ENCODE measurements around the gene PIGA.

Gene PIGA, protein sequence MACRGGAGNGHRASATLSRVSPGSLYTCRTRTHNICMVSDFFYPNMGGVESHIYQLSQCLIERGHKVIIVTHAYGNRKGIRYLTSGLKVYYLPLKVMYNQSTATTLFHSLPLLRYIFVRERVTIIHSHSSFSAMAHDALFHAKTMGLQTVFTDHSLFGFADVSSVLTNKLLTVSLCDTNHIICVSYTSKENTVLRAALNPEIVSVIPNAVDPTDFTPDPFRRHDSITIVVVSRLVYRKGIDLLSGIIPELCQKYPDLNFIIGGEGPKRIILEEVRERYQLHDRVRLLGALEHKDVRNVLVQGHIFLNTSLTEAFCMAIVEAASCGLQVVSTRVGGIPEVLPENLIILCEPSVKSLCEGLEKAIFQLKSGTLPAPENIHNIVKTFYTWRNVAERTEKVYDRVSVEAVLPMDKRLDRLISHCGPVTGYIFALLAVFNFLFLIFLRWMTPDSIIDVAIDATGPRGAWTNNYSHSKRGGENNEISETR
- 25.3 to 36.1 (median 30.6) reads per million in 4 experiments for total RNA-seq

DNA sequence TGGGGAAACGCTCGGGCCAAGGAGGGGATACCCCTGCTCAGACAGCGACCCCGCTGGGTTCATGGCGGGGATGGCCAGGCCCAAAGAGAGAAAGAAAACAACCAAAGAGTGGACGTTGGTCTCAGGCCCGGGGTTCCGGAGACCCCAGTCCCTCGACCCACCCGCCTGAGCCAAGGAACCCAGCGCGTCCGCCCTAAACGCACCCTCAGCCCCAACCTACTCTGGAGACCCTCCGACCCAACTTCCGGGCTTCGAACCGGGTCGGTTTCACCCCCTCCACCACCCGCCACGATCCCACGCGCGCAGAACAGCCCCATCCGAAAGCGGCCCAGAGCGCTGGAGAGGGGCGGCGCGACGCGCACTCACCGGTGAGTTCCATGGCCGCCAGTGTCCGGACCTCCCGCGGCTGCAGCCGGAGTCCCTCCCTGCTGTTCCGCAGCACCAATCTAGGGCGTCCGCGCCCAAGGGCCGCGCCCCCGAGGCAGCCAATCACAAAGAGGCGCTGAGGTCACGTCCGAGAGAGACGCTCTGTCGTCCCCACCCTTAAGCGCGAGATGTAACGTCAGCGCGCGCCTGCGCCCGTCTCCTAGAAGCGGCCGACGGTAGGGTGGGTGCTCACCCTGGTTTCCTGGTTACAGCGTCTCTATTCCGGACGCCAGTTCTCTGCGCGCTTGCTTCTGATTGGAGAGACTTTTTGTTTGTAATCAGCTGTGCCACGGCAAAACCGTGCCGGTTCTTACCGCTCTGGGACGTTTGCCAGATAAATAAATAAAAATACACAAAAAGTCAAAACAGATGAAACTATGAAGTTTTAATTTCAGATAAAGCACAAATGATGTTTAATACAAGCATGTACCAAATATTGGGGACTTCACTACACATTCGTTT lies at the start of gene PIGA:
TSS of gene PIGA (minus strand) at position 389 of the 888 bp plus-strand sequence. CDS start 3,593 bp downstream, outside the sequence.
- peak; percentile 86 for DNase-seq

DNA sequence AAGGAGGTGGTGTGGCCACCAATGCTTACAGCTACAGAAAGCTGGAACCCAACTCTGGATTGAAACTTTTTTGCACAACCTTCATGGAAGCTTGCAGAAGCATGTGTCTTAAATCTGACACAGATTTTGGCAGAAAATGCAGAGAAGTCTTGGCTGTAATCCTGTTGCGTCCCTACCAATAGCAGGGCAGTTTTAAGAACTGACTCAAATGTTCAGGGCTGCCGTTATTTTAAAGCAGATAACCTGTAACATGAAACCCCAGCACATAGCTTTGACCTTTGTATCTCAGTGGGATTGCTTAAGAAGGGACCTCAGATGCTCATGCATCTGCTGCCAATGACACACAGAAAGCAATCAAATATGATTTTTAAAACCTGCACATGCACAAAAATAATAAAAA lies 49.0 kb upstream of the PIGA start, which contains the start of gene VEGFD:
TSS of gene VEGFD (minus strand) at position 110 of the 400 bp plus-strand sequence. CDS start 467 bp downstream, outside the sequence.
- no peak for DNase-seq

DNA sequence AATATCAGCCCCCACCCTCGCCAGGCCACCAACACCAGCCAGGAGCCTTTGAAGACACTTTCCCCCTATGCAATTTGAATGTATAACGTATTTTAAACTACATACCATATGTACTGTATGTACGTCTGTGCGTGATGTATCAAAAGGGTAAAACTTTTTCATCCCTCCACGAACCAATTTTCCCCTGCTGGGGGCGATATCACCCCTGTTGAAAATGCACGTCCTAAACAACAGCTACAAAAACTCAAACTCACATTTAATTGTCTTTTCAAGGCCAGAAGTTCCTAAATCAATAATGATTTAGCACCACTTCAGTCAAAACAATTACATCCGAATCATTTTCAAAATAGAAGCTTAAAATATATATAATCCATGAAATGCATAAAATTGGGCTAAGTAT lies 47.5 kb upstream of the PIGA start:
- no peak for DNase-seq

DNA sequence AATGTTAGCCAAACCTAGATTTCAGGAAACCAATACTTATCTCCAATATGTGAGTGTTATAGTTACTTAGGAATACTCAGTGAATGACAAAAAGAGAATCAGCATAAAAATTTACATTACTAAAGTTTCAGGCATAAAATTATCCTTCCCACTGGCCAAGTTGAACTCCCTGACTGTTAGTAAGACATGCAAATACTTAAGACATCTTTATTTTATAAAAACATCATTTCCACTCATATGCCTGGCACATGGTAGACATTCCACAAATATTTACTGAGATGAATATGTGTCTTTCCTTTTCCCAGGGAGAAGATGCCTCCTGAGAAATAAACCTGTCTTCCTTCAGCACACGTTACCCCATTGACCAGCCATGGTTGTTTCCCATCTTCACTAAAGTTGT lies 41.6 kb upstream of the PIGA start:
- DNase-seq = no peak

DNA sequence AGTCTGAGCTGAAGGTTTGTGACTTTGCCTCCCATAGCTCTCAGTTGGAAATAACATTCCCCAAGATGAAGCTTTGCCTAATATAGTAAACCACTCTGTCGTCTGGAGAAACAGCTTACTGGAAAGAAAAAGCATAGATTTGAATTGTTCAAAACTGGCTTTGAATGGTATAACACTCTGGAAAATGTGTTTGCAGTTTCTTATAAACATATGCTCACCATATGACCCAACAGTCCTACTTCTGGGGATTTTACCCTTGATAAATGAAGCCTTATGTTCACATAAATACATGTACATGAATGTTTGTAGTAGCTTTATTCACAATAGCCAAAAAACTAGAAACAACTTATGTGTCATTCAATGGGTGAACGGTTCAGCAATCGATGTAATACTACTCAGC lies 38.7 kb upstream of the PIGA start:
- DNase-seq = no peak

DNA sequence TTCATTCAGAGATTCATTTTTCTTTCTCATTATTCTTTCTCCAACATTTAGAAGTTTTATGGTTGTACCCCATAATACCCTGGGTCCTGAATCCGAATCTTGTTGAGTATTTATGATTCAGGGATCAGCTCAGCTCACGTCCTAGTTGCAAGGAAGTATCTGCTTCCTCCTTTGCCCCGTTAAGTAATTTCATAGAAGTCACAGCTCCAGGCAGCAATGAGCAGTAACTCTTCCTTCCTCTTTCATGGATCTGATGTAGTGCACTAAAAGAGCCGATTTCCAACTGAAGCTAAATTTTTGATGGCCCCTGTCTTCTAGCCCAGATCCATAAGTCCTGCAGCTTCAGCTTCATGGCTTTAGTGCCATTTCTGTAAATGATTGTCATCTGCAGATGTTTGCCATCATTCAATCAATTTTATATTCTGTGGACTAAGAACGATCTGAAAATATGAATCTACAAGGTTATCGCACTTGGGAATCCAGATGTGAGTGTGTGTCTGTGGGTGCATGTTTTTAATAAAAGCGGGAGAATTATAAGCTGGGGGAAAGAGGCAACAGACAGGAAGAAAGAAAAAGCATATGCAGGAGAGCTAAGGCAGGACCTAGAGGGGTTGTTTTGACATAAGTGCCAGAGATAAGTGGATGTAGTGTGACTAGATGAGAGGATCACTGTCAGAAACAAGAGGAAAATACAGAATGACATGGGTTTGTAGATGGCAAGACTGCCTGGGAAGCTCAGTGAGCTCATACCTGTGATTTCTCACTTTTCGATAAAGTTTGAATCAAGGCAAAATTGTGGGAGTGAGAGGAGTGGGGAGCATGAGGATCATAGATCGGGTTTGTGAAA lies 31.4 kb upstream of the PIGA start:
- no peak for DNase-seq

DNA sequence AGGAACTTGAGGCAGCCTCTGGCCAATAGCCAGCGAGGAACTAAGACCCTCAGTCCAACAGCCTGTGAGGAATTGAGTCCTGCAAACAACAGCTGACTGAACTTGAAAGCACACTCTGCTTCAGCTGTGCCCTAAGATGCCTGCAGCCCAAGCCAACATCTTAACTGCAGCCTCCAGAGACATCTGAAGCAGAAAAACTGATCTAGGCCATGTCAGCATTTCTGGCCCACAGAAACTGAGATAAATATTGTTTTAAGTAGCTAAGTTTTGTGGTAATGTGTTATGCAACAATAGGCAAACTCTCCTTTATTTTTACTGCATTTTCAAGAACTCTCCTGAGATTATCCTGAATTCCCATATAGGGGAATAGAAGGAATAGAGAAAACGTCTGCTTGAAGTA lies 24.4 kb upstream of the PIGA start:
- no peak for DNase-seq

DNA sequence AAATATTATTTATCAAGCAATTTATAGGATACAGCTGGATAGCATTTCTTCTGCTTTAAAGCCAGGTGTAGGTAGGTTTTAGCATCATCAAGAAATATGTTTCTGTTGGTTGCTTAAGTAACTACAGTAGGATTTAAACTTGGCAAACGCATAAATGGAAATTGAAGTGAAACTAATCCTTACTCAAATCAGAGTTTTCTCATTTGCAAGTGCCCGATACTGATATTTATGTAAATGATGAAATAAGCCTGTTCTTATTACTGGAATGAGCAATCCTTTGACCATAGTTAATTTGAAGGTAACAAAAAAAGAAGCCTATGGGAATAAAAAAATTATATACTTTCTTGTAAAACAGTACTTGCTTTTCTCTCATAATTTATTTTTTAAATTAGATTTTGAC lies 23.2 kb upstream of the PIGA start:
- DNase-seq = no peak

DNA sequence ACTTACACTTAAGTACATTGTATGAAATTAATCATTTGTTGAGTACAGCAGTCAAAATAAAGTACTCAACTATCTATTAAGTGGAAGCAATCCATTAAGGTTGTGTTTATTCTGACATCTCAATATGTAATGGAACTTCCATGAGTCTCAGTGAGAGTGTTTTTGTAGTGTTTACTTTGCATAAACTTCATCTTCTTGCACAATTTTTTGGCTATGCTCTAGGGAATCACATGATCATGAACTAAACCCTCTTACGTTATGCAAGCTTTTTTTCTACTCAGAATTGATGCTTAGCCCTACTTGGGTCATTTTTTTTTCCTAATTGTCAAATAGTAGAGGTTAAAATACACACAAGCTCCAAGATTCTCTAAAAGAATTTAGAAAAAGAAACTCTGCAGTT lies 21.1 kb upstream of the PIGA start:
- no peak for DNase-seq

DNA sequence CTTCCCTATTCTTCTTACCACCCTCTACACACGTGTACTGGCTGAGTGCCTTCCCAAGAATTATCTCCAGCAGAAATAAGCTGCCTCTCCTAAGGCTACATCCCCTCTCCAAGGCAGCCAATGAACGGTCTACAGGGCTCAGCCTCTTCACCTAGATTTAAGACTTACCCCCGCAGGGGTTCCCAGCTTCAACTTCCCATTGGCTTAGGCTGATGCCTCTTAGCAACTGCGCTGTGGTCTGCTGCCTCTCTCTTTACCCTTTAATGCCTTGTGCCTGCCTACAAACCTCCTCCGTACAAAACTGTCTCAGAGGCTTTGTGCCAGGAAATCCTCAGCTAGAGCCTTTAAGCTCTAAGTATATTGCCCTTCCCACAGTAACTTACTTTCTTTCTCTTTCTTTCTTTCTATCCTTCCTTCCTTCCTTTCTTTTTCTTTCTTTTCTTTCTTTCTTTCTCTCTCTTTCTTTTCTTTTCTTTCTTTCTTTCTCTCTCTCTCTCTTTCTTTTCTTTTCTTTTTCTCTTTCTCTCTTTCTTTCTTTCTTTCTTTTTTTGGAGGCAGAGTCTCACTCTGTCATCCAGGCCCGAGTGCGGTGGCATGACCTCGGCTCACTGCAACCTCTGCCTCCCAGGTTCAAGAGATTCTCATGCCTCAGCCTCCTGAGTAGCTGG lies 15.1 kb upstream of the PIGA start:
- no peak for DNase-seq

DNA sequence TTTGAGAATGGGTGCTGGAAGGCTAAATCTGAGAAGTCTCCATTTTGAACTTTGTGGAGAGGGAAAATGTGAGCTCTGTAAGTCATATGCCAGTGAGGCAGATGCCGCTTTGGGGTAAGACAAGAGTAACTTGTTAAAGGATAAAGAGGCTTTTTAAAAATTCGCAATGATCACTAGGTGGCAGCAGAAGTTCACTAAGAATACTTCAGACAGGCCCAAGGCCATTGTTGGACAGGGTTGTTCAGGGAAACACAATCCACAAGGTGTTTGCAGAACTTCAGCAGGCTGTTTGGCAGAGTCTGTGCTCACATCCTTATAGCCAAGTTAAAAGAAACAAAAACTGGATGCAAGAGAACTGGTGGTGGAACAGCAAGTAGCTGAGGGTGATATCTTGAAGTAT lies 13.7 kb upstream of the PIGA start:
- DNase-seq = no peak

DNA sequence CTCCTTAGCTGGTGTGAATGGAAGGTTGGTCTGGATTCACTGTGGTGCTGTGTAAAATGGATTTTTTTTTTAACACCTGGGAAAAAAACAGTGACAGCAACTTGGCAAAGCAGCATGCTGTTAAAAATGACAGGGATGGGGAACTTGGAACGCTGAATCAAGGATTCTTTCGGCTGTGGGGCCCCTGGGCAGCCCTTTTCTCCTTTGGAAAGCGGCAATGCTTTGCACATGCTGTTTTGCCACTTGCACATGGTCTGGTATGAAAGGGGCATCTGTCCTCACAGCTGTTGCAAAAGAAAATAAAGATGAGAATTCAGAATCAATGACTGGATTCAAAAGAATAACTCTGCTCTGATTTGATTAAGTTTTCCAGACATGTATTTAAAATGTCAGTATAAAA lies 10.7 kb upstream of the PIGA start:
- no peak for DNase-seq

DNA sequence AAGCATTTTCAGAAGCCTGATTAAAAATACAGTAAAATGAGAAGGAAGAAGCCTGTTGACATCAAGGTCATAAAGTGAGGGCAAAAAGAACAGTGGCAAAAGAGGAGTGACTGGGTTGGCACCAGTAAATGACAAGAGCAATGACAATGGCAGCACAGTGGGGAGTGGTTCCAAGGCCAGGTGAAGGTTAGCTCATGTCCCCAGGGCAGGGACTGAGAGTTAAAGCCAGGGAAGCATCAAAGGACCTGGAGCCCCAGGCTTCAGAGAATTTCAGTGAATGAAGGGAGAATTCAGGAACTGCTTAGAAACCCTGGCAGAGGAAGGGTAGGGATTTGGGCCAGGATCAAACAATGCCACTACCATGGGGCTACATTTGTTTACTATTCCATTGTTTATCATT lies 8.8 kb upstream of the PIGA start:
- DNase-seq = no peak

DNA sequence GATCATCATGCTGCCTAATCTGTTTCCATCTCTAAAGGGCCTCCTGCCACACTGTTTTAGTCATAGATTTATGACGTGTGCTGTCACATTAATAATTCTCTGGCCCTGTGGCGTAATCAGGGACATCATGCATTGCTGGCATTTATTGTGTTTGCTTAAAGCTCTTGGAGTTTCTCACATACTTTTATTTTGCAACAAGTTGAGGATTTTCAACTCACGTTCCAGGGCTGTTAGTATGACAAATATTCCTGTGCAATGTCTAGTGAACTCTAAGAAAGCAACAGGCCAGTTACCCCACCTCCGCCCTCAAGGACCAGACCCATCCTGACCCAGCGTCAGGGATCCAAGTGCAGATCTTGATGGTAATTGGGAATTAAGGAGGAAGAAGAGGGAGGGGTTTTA lies 7.8 kb upstream of the PIGA start:
- no peak for DNase-seq

DNA sequence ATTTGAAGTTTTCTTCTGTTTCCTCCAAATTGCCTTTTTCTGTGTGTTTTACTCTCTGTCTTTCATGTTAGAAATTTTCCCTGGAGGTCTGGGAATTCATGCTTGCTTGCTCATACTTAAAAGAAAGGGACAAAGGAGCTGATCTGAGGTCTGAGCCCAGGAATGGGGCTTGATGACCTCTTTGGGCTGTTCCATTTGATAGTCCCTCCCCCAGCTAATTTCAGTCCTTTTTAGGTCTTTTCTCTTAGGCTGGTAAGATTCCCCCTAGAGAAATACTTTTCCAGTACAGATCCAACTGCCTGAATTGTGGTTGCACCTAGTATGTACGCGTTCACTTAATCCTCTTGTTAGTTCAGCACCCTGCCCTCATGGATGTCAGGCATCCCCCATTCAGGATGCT lies 5.5 kb upstream of the PIGA start:
- DNase-seq = no peak

DNA sequence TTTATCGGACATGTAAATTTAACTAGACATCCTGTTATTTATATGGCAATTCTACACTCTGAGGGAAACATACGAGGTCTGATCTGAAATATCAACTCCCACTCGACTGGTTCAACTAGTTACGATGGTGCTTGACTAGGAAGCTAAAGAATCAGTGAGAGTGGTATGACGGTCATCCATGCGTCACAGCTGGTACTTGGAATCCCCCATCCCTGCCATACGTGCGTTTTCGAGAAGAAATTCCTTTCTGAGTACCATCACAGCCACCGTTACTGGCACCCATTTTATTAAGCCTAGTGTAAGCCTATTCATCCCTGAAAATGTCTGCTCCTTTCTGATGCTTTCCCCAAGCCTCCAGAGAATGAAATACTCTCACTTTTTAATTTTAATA lies 695 bp upstream of the PIGA start:
- peak; percentile 36 for DNase-seq

DNA sequence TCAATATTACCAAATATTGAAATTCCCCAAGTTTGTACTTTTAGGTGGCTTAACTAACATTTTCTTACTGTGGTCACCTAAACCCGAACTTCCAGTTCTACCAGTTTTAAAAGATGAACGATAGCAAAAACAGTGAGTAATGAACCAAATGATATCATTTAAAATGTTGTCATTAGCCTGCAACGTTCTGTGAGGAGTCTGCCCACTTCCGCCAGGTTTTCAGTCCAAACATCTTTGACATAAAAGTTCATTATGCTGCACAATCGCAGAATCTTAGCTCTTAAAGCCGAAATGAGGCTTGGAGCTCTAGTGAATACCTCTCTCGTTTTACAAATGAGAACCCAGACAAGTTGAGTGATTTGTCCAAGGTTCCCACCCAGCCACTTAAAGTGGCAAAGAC lies 762 bp downstream of the PIGA start:
- DNase-seq = no peak

DNA sequence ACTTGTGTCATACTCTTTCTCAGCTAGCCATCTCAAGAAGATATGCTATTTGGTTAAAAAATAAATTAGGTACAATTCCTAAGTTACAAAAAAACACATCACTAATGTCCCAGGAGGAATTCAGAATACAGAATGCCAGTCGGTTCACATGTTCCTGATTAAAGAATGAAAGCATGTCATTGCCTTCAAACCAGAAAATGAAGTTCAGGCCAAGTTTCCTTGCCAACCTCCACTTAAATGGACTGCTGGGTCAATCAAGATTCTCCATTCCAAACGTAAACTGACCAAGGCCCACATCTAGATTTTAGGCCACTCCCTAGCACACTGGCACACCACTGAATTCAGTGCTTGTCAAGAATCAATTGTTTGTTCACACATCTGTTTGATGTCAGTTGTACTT lies 6.5 kb downstream of the PIGA start:
- no peak for DNase-seq

DNA sequence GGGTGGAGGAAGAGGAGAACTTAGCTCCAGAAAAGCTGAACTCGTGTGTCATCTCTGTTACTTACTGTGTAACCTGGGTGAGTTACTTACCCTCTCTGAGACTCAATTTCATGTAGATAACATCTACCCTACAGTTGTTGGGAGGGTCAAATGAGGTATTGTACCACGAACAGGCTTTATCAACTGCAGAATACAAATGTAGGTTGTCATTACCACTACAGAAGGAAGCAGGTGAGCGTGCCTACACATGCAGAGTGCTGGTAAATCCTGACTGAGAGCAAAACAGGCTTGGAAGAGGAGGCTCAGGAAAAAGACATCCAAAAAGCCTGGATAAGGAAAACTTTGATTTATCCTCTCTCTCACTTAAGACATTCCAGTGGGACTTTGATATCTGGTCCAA lies 7.2 kb downstream of the PIGA start:
- no peak for DNase-seq

DNA sequence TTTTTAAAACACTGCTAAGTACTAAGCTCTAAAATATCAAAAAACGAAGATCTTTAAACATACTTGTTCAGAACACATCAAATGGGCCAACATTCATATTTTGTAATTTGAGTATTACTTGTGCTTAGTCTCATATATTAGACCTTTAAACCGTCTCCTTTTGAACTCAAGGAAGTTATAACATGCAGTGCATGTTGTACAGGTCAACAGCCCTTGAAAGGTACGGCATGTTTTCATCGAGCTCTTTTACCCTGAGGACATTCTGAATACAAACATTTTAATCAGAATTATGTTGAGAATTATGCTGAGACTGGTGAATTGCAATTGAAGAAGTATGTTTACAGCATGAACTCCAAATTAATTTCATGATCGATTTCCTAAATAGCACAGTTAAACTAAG lies 12.9 kb downstream of the PIGA start:
- DNase-seq = no peak

DNA sequence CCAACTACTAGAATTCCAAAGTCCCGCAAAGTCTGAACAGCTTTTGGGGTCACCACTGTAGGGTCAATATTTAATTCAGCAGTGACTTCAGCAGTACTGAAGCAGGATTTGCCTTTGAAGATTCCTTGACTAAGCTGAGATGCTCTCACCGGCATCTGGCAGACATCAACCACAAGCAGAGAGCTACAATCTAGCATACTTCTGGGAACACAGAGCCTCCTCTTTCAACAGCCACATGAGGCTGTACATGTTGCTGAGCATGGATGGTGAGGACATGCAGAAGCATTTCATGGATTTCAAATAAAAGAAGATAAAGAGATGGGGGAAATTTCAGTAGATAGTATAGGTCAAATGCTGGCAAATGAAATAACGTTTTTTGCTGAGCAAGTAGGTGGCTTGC lies 13.3 kb downstream of the PIGA start:
- no peak for DNase-seq

DNA sequence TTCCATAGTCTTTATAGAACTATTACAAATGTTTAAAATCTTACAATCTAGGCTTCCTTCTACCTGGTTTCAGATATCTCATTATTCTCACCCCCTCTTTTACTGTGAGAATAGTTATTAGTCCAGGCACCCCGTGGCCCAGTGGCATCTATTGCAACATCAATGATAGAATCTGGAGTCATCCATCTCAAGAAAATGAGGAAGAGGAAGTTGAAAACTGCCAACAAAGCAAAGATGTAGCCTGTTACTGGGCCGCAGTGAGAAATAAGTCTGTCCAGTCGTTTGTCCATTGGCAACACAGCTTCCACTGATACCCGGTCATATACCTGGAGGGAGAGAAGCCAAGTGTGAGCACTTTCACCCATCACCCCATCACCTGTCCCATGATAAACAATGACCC lies 13.9 kb downstream of the PIGA start:
- no peak for DNase-seq
